NOMO-1 treated with dmso at 0.1 percent for 144 hours (cell line): Measurements from ENCODE around the gene ZNF414.

Experiments used
- DNase-seq: peaks from one replicate; lab custom pipeline; 2025; ENCODE audit not compliant: unreplicated experiment; lab: John Stamatoyannopoulos, UW

The ZNF414 gene

DNA sequence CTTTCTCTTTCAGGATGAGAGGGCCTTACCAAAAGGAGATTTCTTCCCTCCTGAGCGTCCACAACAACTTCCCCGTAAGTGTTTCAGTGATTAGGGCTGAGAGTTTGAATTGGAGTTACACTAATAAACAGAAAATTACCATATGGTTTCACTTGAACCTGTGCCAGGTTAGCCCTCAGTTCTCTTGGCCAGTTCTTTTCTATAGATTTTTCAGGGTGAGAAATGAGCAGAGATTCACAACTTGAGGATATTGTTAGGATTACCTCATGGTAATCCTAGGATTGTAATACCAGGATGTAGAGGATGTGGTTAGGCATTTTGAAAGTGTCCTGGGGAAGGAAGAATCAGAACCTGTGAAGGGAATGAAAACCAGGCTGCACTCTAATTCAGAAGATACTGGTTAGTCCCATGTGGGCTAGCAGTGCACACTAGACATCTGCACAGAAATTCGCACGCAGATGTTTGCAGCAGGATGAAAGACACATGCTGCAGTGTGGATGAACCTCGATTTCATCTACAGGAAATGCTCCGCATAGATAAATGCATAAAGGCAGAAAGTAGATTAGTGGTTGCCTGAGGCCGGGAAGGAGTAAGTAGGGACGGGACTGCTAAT lies 45.1 kb downstream of the ZNF414 start:
- DNase-seq: no peak

DNA sequence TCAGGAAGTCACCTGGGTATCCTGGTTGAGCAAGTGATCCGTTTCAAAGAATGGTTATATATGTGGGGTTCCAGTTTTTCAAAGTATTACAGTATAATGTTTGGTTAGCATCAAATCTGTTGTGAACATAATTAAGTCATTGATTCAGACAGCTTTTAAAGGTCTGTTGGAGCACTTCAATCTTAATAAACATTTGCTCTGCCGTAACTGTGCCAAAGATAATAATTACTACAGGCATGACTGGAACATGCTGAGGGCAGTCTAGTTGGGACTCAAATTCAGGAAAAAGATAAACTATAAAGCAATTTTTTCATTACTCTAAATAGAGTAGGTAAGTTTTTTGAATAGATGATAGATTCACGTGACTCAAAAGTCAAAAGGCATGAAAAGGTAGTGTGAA lies 45.8 kb downstream of the ZNF414 start:
- no peak for DNase-seq

DNA sequence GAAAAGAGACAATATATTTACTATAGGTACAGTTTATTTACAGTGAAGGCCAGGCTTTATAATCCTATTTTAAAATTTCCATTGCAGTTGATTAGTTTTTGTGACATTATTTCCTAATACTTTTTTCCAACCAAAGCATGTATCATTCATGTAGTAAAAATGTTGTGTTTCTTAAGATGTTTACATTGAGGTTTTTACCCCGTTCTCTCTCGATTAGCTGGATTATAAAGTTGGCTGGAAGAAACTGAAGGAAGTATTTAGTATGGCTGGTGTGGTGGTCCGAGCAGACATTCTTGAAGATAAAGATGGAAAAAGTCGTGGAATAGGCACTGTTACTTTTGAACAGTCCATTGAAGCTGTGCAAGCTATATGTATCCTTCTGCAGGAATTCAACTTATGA lies 47.9 kb downstream of the ZNF414 start:
- no peak for DNase-seq

DNA sequence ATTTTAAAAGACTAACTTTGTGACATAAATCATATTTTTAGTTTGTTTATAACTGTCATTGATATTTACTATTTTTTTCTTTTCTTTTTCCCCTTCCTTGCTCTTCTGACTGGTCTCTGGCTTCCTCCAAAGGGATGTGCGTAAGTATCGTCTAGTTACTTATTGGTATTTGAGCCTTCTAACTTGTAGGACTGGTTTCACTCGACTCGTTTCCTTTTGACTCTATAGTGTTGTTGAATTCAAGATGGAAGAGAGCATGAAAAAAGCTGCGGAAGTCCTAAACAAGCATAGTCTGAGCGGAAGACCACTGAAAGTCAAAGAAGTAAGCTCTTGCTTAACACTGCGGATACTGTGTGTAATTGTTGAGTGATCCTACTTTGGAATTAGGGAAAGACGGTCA lies 50.6 kb downstream of the ZNF414 start:
- DNase-seq: no peak

DNA sequence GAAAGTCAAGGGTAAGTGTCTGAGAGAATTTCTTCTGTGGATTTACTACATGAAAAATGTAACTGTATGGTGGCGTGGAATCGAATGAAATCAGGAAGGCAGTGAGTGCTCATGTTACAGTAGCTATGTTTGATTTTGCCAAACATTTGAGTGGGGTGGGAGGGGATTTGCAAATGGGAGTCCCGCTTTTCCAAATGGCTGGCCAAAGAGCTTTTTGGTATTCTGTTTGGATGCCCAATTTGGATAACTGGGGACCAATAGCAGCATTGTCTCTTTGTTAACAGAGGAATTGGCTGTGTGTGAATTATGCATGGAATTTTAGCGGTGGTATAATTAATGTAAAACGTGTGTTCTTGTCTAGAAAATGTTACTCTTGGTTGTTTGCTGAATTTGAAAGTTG lies 51.4 kb downstream of the ZNF414 start:
- no peak for DNase-seq

DNA sequence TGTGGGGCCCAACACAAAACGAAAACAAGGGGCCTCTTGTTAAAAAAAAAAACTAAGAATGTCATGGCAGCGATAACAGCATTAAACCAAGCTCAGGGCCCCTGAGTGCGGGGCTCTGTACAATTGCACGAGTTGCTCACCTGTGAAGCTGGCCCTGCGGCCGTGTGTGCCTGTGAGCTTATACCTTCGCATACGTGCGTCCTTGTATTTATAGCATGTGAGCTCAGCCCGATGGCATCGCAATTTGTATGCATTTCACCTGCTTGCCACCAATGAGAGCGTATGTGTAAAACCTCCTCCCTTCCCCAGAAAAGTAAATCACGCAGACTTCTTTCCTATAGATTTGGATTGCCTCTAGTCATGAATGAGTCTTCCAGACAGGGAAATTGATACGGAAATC lies 52.1 kb downstream of the ZNF414 start:
- DNase-seq: no peak

DNA sequence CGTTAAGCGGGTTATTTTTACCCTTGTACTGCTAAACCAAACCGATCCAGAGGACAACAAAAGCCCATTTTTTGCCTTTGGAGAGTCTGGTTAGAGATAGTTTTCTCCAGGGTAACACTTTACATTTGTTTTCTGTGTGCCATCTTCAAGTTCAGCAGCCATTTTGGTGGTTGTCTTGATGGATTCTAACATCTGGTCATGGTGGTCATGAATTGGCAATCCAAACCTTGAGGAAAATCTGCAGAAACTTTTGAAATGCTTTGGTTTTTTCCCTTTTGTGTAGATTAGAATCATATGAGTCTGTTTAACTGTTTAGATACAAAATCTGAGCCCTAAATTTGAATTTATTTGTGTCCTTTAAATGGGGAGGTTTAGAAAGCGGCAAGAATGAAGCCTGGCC lies 52.6 kb downstream of the ZNF414 start:
- DNase-seq: no peak

DNA sequence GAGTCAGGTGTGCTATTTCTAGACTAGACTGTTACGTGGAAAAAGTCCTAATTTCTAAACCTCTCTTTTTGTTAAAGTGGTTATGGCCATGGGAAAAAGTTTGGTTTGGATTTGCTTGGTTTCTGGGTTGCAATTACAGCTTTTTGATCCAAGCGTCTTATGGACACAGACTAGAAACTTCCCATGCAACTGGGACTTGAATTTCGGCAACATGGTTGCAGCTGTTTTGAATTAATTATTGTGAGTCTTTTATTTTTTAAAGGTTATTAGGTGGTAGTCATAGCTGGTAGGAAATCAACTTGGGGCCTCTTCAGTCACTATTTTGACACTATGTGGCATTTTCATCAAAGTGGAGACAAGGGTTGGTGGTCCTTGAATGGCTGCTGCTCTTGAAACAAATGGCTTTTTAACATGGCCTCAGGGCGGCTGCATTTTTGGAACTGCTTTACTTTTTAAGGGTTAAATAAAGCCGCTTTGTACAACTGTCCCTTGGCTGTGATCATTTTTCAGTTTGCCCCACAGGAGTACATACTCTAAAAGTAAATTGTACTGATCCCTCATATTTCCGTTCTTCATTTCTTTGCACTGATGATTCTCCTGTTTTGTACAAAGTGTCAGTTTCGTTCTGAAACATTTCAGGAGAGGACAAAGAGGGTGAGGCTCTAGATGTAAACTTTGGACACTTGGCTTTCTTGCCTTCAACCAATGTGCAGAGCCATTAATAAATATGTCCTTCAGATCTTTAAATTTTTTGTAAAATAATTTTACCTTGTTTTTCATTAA lies 53.3 kb downstream of the ZNF414 start:
- no peak for DNase-seq
